H1 (cell line): Measurements from ENCODE around the gene RIOK3. TPM values are rescaled to one million over a fixed set of nuclear protein-coding genes. Genes with fewer than 3 reads are reported as not detected.
A peak's percentile ranks its signal among the peaks of the same experiment; 100 is the strongest.

Source experiments
- CHD2 ChIP-seq: IDR thresholded peaks from 2 replicates; pipeline ENCODE4 v1.6.1; 2012; ENCODE audit warnings: low read length, improper control_type of control experiment
- HDAC2 ChIP-seq, 2 experiments: fragments of 300-600 bp in 1 of 2; sonication (generic) in 1 of 2; IDR thresholded peaks; 2 replicates each; pipeline ENCODE4 v1.6.1; 2011 to 2012; ENCODE audit warnings: low read depth in 2 of 2, low read length in 2 of 2, mild to moderate bottlenecking in 2 of 2, moderate library complexity in 2 of 2, borderline replicate concordance in 1 of 2, inconsistent platforms in 1 of 2
- KDM5A ChIP-seq: fragments of 200-600 bp; IDR thresholded peaks from 2 replicates; pipeline ENCODE4 v1.7.1; 2012; ENCODE audit warnings: mild to moderate bottlenecking, low read length, inconsistent platforms, mixed read lengths
- RBBP5 ChIP-seq: IDR thresholded peaks from 2 replicates; pipeline ENCODE4 v1.7.1; 2012; ENCODE audit warnings: low read depth, mild to moderate bottlenecking, inconsistent platforms, low read length, moderate library complexity, borderline replicate concordance
- polyA plus RNA-seq, 7 experiments: library from polyadenylated mRNA; depleted of rRNA in 3 of 7; stranded (reverse) in 5 of 7; unstranded in 2 of 7; fragments of >200 nt in 5 of 7; fragments of 200-250 nt in 2 of 7; gene quantifications; 1 replicate in 5 of 7; 2 replicates in 1 of 7; 4 replicates in 1 of 7; pipeline versions ENCODE4 v1.2.1 to v1.2.3, GENCODE V29; 2011 to 2013; ENCODE audit warnings: missing spikeins in 2 of 7, mixed read lengths in 2 of 7
- total RNA-seq: library from RNA; stranded (reverse); fragmentation: NEBNext Ultra II Directional; extraction: Animal tissue kit (Norgen Biotek cat#: 25700); gene quantifications from 2 replicates; pipeline ENCODE4 v1.2.1, GENCODE V29; 2021

Gene RIOK3
- total and polyA plus RNA-seq, 2 of the 8 experiments (the other 6 are each of a cell fraction or from before 2014, with no cell fraction given), result 7.5 to 24.3 TPM

GRCh38 chr18:23452728-23453679, at the start of gene RIOK3 (continued):
- no peak for TF ChIP-seq CHD2
- peak; percentile 86; the same call in 1 of the 2 replicates for TF ChIP-seq RBBP5
- 0 out of 2 replicates have a peak, but pooled peaks have one; percentile 43 for TF ChIP-seq KDM5A
- TF ChIP-seq HDAC2 (IDR thresholded peaks at IDR 0.05; ENCODE audit: borderline replicate concordance in 1 of 2, low read depth in 2 of 2, low read length in 2 of 2), result peak; percentile 22 to 73; a peak in 2 of 4 replicates
- TF ChIP-seq, all 59 proteins: peak for 18
